ENCODE measurements around the gene FAM53A.
"Not testable (repeated sequence)": the region's sequence is repeated elsewhere in the genome, so short reads cannot be mapped to it uniquely, and the experiment has no call there.

The FAM53A gene

GRCh38 chr4:1618438-1618837 lies 65.7 kb downstream of the FAM53A start:
- no peak for DNase-seq

DNA sequence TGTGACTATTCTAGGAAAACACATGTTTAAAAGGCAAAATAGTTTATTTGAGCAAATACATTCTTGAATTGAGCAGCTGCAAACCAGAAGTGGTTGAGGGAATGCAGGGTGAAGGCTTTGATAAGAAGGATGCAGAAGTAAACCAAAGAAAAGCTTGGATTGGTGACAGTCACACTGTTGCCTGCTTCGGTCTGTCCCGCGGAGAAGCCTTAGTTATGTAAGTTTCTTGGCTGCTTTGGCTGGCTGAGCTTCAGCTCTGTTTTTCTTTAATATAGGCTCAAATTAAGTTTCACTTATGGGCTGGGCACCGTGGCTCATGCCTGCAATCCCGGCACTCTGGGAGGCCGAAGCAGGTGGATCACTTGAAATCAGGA lies 67.6 kb downstream of the FAM53A start:
- no peak for DNase-seq

GRCh38 chr4:1615786-1616556 lies 68.1 kb downstream of the FAM53A start:
- no peak for DNase-seq

GRCh38 chr4:1614854-1615595 lies 69.1 kb downstream of the FAM53A start:
- DNase-seq = no peak

DNA sequence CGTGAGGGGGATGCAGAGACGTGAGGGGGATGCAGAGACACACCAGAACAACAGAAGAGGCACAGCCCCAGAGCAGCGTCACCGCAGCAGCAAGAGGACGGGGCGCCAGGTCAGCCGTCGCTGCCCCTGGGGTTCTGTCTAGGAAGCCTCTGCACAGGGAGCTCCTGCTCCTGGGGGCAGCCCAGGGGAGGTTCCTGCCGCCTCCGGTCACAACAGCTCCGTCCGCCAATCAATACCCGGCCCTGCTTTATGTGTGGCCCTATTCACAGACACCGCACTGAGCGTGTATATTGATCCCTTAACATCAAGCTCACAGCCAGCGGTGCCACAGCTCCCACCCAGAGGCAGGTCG lies 69.6 kb downstream of the FAM53A start:
- no peak for DNase-seq

DNA sequence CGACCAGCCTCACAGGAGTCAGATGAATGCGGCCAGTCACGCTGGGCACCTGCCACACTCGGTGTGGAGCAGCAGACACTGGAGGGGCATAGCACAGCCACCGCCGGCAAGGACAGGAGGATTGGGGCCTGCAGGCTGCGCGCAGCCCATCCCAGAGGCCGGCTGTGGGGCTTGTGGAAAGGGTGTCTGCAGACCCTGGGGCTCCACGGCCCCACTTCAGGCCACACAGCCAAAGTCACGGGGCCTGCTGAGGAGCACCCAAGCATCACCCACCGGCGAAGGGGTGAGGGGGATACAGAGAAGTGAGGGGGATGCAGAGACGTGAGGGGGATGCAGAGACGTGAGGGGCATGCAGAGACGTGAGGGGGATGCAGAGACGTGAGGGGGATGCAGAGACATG lies 70.1 kb downstream of the FAM53A start:
- DNase-seq = no peak

DNA sequence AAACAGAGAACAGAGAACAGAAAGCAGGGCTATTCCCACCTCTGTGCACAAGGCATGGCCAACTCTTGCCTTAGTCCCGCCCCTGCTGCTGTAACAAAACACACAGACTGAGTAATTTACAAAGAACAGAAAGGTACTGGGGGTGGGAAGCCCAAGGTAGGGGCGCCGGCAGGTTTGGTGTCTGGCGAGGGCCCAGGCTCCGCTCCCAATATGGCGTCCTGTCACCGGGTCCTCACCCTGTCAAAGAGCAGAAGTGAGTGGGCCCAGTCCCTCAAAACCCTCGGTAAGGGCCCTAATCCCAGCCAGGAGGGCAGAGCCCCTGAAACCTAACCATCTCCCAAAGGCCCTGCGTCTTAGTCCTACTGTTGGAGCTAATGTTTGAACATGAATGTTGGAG lies 71.0 kb downstream of the FAM53A start:
- no peak for DNase-seq

DNA sequence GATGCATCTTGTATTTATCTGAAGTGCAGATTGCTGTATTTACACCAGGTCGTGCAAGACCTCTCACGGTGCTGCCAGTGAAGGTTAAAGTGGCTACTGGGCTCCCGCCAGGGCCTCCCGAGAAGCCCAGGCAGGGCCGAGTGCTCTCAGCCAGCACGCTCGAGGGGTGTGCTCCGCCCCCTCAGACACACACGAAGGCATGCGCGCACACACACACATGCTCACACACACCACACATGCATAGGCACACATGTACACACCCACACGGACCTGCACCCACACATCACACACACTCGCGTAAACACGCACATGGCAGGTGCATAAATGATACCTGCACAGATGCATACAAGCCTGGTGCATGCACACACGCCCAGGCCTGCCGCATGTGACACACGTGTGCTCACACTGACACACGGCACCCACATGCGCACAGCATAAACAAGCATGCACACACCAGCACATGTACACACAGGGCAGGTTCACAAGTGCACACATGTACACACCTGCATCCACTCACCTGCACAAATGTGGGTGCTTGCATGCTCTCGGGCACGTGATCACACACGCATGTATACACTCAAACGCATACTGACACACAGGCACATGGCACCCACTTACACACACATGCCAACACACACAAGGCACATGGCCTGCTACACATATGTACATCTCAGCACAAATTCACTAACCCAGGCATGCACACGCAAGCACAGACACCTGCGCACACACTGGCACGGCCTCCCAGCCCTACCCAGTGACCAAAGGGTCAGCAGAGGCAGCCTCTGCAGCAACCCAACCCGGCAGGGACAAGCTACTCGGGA lies 71.6 kb downstream of the FAM53A start:
- no peak for DNase-seq

DNA sequence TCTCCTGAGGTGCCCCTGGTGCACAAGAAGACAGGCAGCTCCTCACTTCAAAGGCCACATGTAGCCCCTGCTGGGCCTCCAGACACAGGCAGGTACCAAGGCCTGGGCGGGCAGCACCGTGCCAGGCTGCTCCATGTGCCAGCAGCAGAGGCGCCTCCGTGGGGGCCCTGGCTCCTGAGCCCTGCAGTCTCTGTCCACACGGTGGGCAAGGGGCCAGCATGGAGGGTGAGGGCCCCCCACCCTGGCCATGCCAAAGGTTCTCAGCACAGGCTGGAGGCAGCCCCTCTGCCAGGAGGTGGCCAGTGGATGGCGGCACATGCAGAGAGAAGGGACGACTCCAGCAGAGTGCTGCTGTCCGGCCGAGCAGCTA lies 72.6 kb downstream of the FAM53A start:
- no peak for DNase-seq

DNA sequence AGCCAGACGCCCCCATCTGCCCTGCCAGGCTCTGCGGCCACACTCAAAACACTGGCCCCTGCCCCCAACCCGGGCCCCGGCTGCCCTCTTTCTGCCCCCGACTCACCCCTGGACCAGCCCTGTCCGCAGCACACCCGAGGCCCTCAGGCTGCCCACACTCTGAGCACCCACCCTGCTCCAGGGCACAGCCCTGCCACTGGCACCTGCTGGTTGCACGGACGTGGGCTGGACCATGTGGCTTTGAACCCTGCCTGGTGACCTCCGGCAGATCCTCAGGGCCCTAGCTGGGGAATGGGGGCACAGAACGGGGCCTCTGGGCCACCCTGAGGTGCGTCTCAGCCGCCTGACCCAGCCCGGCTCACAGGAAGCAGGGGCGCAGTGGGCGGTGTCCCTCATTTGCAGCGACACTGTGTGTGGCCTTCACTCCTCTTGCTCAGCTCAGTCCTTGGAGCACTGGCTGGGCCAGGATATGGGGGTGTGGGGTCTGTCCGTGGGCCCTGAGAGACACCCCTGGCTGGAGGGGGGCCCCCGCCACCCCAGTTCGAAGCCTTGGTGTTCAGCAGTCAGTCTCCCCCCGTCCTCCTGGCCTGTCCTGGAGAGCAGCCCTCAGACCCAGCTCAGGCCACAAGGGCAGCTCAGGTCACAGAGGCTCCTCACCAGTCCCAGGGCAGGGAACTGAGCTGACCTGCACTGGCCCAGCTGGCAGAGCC lies 73.2 kb downstream of the FAM53A start:
- DNase-seq = no peak

DNA sequence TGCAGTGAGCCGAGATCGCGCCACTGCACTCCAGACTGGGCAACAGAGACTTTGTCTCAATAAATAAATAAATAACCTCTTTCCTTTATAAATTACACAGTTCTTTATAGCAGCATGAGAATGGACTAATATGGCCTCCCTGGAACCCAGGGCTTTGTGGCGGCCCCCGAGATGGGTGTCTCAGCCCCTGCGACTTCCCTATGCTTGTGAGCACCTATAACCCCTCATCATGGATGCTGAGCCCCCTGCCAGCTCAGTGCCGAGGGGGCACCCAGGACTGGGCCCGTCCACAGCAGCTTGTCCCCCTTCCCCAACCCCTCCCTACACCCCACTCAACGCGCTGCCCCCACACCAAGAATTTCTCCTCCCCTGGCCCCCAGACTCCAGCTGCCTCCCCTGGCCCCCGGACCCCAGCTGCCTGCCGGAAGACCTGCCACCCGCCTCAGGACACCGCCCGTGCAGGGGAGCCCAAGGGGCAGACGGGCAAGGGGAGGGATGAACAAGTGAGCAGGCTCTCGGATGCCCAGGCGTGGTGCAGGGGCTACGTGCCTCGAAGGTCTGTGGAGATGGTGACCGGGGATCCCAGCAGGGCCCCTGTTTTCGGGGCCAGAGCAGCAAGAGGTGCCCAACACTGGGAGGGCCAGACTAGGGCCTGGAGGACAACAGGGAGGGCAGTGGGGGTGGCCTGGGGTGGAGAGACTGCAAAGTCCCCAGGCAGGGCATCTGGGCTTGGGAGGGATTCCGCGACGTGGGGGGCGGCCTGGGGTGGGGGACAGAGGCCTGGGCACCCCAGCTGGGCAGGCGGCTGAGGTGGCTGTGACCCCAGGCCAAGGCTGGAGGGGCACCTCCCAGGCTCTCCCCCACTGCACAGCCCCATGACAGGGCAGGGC lies 74.0 kb downstream of the FAM53A start:
- no peak for DNase-seq

- no peak for DNase-seq
Measured at GRCh38 chr4:1608821-1609500, 75.2 kb downstream of the FAM53A start.

DNA sequence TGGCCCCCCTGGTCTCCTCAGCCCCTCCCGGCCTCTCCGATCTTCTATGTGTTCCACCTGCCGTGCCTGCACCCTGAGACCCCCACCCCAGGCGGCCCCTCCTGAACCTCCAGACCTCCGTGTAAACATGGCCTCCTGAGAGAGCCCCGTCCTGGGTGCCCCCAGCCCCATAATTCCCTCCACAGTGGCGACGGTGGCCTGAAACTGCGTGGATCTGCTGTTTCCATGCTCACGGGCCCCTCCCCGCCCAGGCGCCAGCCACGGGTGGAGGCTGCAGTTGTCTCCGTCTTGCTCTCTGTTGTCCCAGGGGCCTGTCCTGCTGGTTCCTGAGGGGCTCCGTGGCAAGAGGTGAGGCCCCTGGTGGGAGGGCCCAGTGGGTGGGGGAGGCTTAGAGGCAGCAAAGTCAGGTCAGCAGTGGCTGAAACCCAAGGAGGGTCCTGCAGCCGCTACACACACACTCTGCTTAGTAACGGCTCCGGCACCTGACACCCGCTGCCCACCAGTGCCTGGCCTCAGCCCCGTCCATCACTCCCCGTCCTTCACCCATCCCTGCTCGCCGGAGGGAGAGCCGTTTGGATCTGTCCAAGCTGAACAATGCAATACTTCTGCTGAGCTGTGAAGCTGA lies 75.8 kb downstream of the FAM53A start:
- DNase-seq = no peak

DNA sequence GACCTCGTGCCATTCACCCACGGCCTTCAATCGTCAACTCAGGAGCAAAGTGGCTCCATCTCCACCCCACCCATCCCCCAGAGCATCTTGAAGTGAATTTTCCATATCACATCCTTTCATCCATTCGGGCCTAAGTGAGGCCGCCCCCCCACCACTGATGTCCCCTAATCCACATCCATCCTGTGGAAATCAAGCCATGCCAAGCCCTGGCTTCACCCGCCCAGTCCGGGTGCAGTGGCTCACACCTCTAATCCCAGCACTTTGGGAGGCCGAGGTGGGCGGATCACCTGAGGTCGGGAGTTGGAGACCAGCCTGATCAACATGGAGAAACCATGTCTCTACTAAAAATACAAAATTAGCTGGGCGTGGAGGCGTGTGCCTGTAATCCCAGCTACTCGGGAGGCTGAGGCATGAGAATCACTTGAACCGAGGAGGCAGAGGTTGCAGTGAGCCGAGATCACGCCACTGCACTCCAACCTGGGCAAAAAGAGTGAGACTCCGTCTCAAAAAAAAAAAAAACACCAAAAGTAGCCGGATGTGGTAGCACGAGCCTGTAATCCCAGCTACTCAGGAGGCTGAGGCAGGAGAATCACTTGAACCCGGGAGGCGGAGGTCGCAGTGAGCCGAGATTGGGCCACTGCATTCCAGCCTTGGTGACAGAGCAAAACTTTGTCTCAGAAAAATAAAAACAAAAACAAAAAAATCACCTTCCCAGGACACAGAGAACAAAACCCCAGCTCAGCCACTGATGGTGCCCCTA lies 76.5 kb downstream of the FAM53A start:
- DNase-seq = not testable (repeated sequence)

- DNase-seq = peak in 1 of 2 experiments; percentile 22
Measured at GRCh38 chr4:1604706-1605205, 79.4 kb downstream of the FAM53A start.

- no peak for DNase-seq
Measured at GRCh38 chr4:1604181-1604705, 79.9 kb downstream of the FAM53A start.

- DNase-seq = no peak
Measured at GRCh38 chr4:1603413-1604135, 80.5 kb downstream of the FAM53A start.

DNA sequence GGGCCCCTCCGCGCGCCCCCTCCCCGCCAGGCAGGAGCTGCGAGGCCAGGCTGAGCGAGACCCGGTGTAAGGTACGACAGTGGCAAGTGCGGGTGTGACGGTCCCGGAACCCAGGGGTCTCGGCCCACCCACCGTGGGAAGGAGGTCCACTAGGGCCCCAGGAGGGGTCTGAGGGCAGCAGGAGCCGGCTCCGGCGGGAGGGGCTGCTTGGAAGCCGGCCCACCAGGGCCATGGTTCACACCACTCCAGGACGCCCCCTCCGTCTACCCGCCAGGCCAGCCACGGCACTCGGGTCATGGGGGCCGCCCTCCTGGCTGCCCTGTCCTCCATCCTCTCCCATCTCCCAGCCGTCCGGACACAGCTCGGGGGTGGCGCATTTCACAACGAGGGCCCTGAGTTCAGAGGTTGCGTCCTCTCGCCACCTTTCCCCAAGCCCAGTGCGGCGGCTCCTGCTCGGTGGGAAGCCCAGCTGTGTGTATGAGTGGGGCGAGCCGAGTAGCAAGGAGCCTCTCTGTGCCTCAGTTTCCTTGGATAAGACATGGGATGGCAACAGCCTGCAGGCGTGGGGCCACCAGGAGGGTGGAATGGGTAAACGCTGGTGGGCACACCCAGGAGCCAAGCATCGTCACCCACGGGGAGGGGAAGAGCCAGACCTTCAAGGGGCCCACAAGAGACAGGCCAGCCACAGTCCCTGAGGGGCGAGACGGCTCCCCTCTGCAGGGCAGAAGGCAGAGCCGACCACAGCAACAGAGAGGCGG lies 81.3 kb downstream of the FAM53A start:
- DNase-seq = no peak
